Peyer's patch (tissue), 4 donors: ENCODE results near the gene HACD2.

ENCODE experiments used
- POLR2A ChIP-seq, 2 donors: fragments of 450-650 bp; IDR thresholded peaks; one replicate each; pipeline ENCODE4 v1.5.1; 2017; ENCODE audit warnings: antibody characterized with exemption in 2 of 2, mild to moderate bottlenecking in 2 of 2, moderate library complexity in 2 of 2
- TF ChIP-seq, protein P1 (sequence below), 6 experiments: fragments of 450-650 bp in 4 of 6; fragments of 200-600 bp in 2 of 6; sonication (generic) in 1 of 6; IDR thresholded peaks; one replicate each; pipeline ENCODE4 v1.5.1; 2017 to 2019; ENCODE audit warnings: antibody characterized with exemption in 6 of 6, mild to moderate bottlenecking in 3 of 6, moderate library complexity in 1 of 6

GRCh38 chr3:123618768-123619484 is 34.1 kb upstream of the HACD2 start:
- TF ChIP-seq, protein P1, sequence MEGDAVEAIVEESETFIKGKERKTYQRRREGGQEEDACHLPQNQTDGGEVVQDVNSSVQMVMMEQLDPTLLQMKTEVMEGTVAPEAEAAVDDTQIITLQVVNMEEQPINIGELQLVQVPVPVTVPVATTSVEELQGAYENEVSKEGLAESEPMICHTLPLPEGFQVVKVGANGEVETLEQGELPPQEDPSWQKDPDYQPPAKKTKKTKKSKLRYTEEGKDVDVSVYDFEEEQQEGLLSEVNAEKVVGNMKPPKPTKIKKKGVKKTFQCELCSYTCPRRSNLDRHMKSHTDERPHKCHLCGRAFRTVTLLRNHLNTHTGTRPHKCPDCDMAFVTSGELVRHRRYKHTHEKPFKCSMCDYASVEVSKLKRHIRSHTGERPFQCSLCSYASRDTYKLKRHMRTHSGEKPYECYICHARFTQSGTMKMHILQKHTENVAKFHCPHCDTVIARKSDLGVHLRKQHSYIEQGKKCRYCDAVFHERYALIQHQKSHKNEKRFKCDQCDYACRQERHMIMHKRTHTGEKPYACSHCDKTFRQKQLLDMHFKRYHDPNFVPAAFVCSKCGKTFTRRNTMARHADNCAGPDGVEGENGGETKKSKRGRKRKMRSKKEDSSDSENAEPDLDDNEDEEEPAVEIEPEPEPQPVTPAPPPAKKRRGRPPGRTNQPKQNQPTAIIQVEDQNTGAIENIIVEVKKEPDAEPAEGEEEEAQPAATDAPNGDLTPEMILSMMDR (IDR thresholded peaks at IDR 0.05), result no peak
- TF ChIP-seq POLR2A (IDR thresholded peaks at IDR 0.05), result no peak
